Stimulated activated CD4-positive, alpha-beta T cell treated with anti-CD3 and anti-CD28 coated beads, Interleukin-12 subunit alpha, Interleukin-12 subunit beta, amount 100 ng/mL, for 24 hours (primary cell): ENCODE data around the gene SLC17A1.
"Not testable (repeated sequence)": the region's sequence is repeated elsewhere in the genome, so short reads cannot be mapped to it uniquely, and the experiment has no call there.

Experiments
- DNase-seq, 2 experiments: peaks; one replicate each; pipeline ENCODE4 v3.0.0-alpha.2; 2020; ENCODE audit warnings: low read depth in 2 of 2

SLC17A1 gene

GRCh38 chr6:25756382-25757363 is 75.2 kb downstream of the SLC17A1 start:
- DNase-seq: no peak

DNA sequence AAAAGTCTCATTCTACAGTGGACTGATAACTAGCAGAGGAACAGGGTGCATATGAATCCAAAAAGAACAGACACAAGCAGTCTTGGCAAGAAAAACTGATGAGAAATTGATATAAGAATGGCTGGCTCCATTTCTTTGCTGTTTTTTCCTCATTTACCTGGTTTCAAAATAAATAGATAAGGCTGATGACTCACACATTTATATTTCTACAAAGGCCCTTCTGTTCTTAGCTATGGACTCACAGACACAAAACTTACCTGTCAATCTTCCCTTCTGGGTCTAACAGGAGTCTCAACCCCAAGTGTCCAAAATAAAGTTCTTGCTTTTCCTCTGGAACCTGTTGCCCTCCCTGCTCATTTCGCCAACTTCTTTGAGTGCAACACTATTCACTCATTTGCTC is 76.4 kb downstream of the SLC17A1 start:
- no peak for DNase-seq

DNA sequence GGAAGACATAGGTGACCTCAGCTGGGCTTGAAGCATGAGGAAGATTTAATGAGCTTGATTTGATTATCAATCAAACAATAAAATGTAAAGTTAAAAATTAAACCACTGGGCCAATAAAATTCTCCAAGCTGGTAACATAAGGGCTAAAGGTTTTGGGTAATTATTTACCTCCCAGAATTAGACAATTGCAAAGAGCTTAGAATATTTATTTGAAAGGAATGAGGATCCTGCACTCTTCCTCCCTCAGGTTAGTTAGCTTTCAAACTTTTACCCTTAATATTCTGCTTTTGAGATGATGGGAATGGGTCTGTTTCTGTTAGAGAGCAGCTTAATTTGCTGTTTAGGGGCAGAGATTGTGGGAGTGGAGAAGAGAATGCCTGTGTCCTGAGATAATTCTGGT is 77.3 kb downstream of the SLC17A1 start, which contains the start of gene SLC17A4:
TSS of gene SLC17A4 (plus strand) at position 208 of the 400 bp plus-strand sequence. CDS start 7,221 bp downstream, outside the sequence.
- no peak for DNase-seq

DNA sequence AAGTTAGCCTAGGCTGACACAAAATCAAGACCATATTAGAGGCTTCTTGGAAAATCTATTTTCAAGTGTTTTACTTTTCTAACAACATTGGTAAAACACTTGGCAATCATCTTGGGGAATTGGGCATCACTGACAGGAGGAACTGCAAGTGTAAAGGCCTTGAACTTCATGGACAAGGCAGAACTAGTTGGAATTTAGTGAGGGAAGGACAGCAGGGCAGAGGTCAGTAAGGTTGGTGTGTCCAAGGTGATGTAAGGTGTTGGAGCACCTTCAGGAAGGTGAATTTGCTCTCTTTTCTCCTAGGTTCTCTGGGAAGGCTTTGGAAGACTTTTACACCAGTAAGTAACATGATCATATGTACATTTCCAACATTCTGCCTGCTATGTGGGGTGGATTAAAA is 78.8 kb downstream of the SLC17A1 start:
- no peak for DNase-seq

DNA sequence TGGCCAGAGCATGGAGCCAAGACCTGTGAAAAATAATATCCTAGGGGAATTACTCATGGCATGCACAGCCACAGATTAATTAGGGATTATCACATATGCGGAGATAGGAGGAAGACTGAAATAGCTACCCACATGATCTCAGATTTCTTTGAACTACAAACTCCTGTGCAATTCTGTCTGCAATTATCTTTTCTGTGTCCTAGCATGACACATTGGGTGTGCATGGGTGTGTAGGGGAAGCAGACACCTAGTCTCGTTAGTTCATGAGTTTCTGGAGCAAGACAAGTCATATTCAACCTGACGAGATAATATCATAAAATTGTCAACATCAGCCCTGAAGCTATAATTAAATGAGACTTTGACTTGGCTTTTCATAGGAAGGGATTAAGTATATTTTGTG is 80.9 kb downstream of the SLC17A1 start:
- DNase-seq: no peak

DNA sequence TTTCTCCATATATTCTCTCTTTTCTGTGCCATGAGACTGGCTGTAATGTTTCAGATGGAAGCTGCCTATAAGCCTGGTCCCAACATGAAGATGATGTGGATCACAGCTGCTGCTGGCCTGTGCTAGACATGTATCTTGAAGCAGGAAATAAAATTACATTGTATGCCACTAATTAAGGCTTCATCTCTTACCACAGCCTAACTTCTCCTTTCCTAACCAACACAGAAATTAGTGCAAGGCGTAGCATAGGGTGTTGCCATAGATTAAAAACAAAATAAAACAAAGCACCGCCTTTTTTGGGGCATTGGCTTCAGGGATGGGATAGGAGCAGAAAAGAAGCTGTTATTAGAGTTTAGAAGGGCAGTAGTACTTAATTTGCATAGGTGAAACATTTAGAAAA is 82.0 kb downstream of the SLC17A1 start:
- no peak for DNase-seq

DNA sequence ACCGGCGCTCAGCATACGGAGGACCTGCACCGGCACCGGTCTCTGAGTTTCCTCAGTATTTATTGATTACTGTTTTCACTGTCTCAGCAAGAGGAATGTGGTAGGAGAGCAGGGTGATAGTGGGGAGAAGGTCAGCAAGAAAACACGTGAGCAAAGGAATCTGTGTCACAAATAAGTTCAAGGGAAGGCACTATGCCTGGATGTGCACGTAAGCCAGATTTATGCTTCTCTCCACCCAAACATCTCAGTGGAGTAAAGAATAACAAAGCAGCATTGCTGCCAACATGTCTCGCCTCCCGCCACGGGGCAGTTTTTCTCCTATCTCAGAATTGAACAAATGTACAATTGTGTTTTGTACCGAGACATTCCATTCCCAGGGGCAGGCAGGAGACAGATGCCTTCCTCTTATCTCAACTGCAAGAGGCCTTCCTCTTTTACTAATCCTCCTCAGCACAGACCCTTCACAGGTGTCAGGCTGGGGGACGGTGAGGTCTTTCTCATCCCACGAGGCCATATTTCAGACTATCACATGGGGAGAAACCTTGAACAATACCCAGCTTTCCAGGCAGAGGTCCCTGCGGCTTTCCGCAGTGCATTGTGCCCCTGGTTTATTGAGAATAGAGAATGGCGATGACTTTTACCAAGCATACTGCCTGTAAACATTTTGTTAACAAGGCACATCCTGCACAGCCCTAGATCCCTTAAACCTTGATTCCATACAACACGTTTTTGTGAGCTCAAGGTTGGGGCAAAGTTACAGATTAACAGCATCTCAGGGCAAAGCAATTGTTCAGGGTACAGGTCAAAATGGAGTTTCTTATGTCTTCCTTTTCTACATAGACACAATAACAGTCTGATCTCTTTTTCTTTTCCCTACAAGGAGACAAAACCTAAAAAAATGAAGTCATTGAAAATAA is 83.0 kb downstream of the SLC17A1 start:
- DNase-seq: not testable (repeated sequence)

- DNase-seq: no peak
Observed at GRCh38 chr6:25748049-25748448, 83.8 kb downstream of the SLC17A1 start.

DNA sequence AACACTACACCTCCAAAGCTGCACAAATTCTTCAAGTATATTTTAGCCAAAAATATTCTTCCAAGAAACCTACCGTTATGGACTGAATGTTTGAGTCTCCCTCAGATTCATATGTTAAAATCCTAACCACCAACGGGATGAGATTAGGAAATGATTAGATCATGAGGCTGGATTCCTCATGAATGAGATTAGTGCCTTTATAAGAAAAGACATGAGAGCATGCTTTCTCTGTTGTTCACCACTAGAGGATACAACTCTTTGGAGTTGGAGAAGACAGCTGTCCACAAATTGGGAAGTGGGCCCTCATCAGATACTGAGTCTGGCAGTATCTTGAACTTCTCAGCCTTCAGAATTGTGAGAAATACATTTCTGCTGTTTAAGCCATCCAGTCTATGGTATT is 84.4 kb downstream of the SLC17A1 start:
- DNase-seq: no peak

DNA sequence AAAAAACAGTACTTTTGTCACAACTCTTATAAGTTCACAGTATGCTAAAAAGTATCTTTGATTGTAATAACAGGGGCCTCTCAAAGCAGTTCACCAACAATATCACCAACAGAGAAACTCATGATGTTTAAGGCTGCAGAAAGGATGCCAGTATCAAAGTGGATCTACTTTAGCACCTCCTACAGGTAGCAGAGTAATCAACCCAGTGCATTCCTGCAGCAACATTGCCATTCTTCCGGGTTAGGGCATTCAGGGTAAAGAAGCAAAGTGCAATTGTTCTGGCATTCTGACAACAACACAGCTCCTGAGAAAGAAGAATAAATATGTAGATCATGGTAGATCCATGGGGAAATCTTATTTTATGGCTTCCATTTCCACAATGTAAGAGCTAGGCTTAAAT is 84.9 kb downstream of the SLC17A1 start:
- DNase-seq: no peak

GRCh38 chr6:25745836-25746235 is 86.0 kb downstream of the SLC17A1 start:
- no peak for DNase-seq

DNA sequence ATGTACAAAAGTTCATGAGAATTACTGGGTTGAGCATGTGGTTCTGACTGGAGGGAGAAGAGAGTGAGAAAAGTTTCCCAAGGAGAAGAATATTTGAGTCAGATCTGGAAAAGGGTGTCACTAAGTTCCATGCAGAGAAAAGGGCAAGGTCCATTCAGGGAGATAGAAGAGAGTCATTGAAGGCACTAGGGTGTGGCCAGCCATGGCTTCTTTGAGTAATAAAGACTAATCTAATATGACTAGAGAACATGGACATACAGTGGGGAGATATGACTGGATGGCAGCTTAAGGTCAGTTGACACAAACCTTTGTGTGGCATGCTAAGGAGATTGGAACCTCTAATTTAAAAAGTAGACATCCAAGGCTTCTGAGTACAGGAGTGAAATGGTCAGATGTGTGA is 88.0 kb downstream of the SLC17A1 start:
- no peak for DNase-seq

- DNase-seq: no peak
Observed at GRCh38 chr6:25735261-25735660, 96.6 kb downstream of the SLC17A1 start.
